Calu3 (cell line): ENCODE measurements around the gene TBC1D22B. TPM values are rescaled to one million over a fixed set of nuclear protein-coding genes. Genes with fewer than 3 reads are reported as not detected.

ENCODE experiments used
- BruUV-seq: library from RNA; stranded (reverse); fragments of 400-500 nt; replicated peaks from 2 replicates; lab custom pipeline; 2021; lab: Mats Ljungman, UMichigan
- CTCF ChIA-PET: fragments of 300-600 bp; sonication (Branson Sonifier 250); formaldehyde crosslinking; loops from one replicate; lab custom pipeline; 2022; ENCODE audit warnings: antibody characterized with exemption; lab: Charles Lee
- DNase-seq: peaks from one replicate; pipeline ENCODE4 v3.0.0; 2022
- H3K27ac Mint-ChIP-seq: one replicate; pipeline ENCODE4 v1.8.0; 2022; ENCODE audit warnings: mixed read lengths; ENCODE audit not compliant: unreplicated experiment
- H3K27me3 Mint-ChIP-seq: one replicate; pipeline ENCODE4 v1.8.0; 2022; ENCODE audit warnings: mixed read lengths; ENCODE audit not compliant: unreplicated experiment
- H3K36me3 Mint-ChIP-seq: one replicate; pipeline ENCODE4 v1.8.0; 2022; ENCODE audit warnings: mild to moderate bottlenecking, moderate library complexity, mixed read lengths; ENCODE audit not compliant: insufficient read depth, unreplicated experiment
- H3K4me1 Mint-ChIP-seq: one replicate; pipeline ENCODE4 v1.8.0; 2022; ENCODE audit warnings: mild to moderate bottlenecking, low read depth, mixed read lengths; ENCODE audit not compliant: unreplicated experiment
- H3K4me3 Mint-ChIP-seq: one replicate; pipeline ENCODE4 v1.8.0; 2022; ENCODE audit warnings: mild to moderate bottlenecking, low read depth, moderate library complexity, mixed read lengths; ENCODE audit not compliant: unreplicated experiment
- H3K9me3 Mint-ChIP-seq: one replicate; pipeline ENCODE4 v1.8.0; 2022; ENCODE audit warnings: low read depth, mixed read lengths; ENCODE audit not compliant: unreplicated experiment
- intact Hi-C: fragments of 100-400 bp; cut with micrococcal nuclease; formaldehyde crosslinking; loops from one replicate; pipeline ENCODE4 v1.10.0; 2022; ENCODE audit not compliant: unreplicated experiment
- total RNA-seq: library from RNA; stranded (reverse); gene quantifications from 2 replicates; pipeline ENCODE4 v1.2.3, GENCODE V29; 2022
- TF ChIP-seq, protein P1 (sequence below): fragments of 200-600 bp; IDR thresholded peaks from one replicate; pipeline ENCODE4 v1.8.0; 2022; ENCODE audit warnings: antibody characterized with exemption; ENCODE audit not compliant: unreplicated experiment

The TBC1D22B gene
- total RNA-seq, 1 experiment from 2014 or later = 14.6 TPM

DNA sequence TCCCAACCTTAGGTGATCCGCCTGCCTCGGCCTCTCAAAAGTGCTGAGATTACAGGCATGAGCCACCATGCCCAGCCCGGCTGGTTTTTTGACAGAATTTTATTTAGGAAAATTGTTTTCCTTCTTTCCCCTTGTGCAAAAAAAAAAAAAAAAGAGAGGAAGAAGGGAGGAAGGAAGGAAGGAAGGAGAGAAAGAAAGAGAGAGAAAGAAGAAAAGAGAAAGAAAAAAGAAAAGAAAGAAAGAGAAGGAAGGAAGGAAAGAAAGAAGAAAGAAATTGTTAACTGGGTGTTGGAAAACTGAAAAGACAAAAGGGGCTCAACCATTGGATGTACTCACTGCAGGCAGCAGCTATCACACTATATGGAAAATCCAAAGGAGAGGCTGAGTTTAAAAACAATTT is 94.8 kb downstream of the TBC1D22B start:
- Mint-ChIP-seq H3K4me3 (no peak overlapping the region), H3K27ac (no peak overlapping the region), H3K36me3 (peaks cover 20% of the 10 kb centered on the region), H3K4me1 (peaks cover 19% of the 10 kb centered on the region), H3K27me3 (no peaks in the 10 kb centered on the region), H3K9me3 (no peaks in the 10 kb centered on the region)
- CTCF ChIA-PET = no interaction called here
- intact Hi-C loops = no loop called here
- TF ChIP-seq, protein P1, sequence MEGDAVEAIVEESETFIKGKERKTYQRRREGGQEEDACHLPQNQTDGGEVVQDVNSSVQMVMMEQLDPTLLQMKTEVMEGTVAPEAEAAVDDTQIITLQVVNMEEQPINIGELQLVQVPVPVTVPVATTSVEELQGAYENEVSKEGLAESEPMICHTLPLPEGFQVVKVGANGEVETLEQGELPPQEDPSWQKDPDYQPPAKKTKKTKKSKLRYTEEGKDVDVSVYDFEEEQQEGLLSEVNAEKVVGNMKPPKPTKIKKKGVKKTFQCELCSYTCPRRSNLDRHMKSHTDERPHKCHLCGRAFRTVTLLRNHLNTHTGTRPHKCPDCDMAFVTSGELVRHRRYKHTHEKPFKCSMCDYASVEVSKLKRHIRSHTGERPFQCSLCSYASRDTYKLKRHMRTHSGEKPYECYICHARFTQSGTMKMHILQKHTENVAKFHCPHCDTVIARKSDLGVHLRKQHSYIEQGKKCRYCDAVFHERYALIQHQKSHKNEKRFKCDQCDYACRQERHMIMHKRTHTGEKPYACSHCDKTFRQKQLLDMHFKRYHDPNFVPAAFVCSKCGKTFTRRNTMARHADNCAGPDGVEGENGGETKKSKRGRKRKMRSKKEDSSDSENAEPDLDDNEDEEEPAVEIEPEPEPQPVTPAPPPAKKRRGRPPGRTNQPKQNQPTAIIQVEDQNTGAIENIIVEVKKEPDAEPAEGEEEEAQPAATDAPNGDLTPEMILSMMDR = no peak
- no peak for DNase-seq
- no TSS peak for BruUV-seq

DNA sequence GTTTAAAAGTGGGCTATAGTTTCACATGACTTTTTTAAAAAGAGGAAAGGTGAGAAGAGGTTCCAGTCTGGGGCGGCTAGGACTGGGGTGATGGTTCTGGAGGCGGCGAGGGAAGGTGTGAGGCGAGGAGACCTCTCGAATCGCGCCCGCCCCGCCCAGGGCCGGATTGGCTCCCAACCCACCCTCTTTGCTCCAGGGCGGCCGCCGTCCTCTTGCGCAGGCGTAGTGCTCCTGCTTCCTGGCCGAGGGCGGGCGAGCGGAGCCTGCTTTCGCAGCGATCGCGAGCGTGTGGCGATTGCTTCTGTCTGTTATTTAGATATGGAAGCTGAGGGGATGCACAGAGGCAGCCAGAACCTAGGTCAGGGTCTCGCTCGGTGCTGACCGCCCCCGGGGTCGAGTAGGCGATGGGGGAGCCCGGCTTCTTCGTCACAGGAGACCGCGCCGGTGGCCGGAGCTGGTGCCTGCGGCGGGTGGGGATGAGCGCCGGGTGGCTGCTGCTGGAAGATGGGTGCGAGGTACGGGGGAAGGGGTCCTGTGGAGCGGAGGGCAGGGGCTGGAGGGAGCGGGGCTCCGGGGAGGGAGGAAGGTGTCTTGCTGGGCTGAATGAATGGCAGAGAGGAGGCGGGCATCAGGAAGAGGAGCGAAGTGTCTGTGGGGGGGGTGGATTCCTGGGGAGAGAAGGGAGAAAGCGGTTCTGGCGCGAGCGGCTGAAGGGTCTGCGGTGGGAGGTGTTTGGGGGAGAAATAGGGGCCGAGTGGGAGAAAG is 96.4 kb downstream of the TBC1D22B start, which contains the start of gene RNF8:
Gene RNF8 (plus strand): TSS at position 223 of the 765 bp plus-strand sequence. CDS start 182 bp downstream, at position 405.
- DNase-seq = peak; percentile 95
- Mint-ChIP-seq H3K36me3 (peaks cover 20% of the 10 kb centered on the region), H3K9me3 (no peaks in the 10 kb centered on the region), H3K4me3 (peak within 1 kb of the TSS; percentile 97), H3K4me1 (peaks cover 31% of the 10 kb centered on the region), H3K27ac (peak within 1 kb of the TSS; percentile 84), H3K27me3 (no peaks in the 10 kb centered on the region)
- intact Hi-C loops = no loop called here
- TF ChIP-seq, protein P1 = no peak
- CTCF ChIA-PET = interaction anchor here (0.7 kb wide), 2 partner anchors 20 to 1086 kb away, joined by 3 to 6 read pairs; no protein-coding TSS in a partner anchor
- no TSS peak for BruUV-seq

DNA sequence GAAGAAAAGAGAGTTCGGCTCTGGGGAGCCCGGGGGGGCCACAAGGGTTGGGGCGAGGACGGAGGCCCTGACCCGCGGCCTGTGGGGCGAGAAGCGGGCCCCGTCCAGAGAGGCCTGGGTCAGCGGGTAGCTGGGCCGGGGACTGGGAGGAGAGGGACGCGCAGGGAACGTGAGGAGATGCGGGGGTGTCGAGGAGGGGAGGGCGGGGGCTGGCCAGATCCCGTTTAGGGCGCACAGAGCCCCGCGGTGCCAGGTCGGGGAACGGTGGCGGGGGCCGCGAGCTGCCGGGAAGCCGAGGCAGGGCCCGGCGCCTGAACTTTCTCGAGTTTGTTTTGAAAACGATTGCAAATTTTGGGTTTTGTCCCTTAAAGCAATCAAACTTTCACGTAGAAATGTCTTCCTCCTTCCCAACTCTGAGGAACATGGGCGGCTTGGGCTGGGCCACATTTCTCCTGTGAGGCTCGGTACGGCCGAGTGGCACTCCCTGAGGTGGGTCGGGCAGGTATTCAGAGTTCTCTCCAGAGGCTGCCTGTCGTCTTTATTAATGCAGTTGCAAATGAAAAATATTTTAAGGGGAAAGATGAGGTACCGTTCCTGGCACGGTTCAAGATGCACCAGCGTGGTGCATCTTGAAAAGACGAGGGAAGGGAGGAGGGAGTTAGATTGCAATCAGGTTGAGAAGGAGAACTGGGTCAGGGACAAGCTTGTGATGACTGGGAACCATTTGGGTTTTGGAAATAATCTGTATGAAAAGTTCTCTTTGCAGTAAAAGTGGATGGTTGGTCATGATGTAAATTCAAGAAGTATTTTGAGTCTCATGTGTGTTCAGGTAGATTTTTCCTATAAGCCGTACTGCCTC is 97.2 kb downstream of the TBC1D22B start:
- peak; percentile 31 for DNase-seq
- CTCF ChIA-PET = interaction anchor here (0.7 kb wide), 1 partner anchor 19 kb away, joined by 3 read pairs; no protein-coding TSS in a partner anchor
- BruUV-seq = no TSS peak

DNA sequence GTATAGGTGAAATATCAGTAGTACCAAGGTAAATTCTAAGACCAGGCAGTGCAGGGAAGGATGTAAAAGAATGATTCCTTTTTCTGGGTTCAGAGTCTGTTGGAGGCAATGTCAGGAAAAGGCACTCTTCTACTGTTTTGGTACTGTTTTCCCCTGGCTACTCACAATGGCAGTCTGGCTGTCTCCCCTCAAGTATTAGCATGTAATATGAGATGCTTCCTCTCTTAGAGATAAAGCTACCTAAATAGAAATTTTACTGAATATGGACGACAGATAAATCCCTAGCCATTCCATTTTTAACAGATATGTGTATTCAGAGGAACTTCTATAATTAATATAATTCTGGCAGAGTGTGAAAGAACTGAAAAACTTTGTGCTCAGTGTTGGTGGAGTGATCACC is 99.7 kb downstream of the TBC1D22B start:
- Mint-ChIP-seq H3K9me3 (no peaks in the 10 kb centered on the region), H3K4me3 (no peak overlapping the region), H3K4me1 (peaks cover 31% of the 10 kb centered on the region), H3K27ac (no peak overlapping the region), H3K27me3 (no peaks in the 10 kb centered on the region), H3K36me3 (peaks cover 20% of the 10 kb centered on the region)
- CTCF ChIA-PET = no interaction called here
- BruUV-seq = no TSS peak
- TF ChIP-seq, protein P1 = no peak
- DNase-seq = no peak
- intact Hi-C loops = no loop called here

More for the DNA sequence above, 97.2 kb downstream of the TBC1D22B start:
- intact Hi-C loops = no loop called here
- peaks cover 31% of the 10 kb centered on the region for H3K4me1 Mint-ChIP-seq
- H3K4me3 Mint-ChIP-seq = peak overlapping the region; percentile 97
- TF ChIP-seq, protein P1 = no peak
- H3K27ac Mint-ChIP-seq = peak overlapping the region; percentile 84
- H3K27me3 Mint-ChIP-seq = no peaks in the 10 kb centered on the region
- no peaks in the 10 kb centered on the region for H3K9me3 Mint-ChIP-seq
- peaks cover 20% of the 10 kb centered on the region for H3K36me3 Mint-ChIP-seq
